HFFc6 (cell line): Measurements from ENCODE around the gene PRELID1. TPM values are rescaled to one million over a fixed set of nuclear protein-coding genes. Genes with fewer than 3 reads are reported as not detected.

Experiments used
- DNase-seq: peaks from one replicate; pipeline ENCODE4 v3.0.0-alpha.2; 2018
- H3K27ac Mint-ChIP-seq: 2 replicates; pipeline ENCODE4 v1.8.0; 2020; ENCODE audit warnings: mild to moderate bottlenecking, mixed read lengths
- H3K27me3 Mint-ChIP-seq: 2 replicates; pipeline ENCODE4 v1.8.0; 2021; ENCODE audit warnings: mild to moderate bottlenecking, moderate library complexity, mixed read lengths; ENCODE audit not compliant: insufficient read depth
- H3K36me3 Mint-ChIP-seq: 2 replicates; pipeline ENCODE4 v1.8.0; 2021; ENCODE audit warnings: low read depth, mixed read lengths
- H3K4me1 Mint-ChIP-seq: 2 replicates; pipeline ENCODE4 v1.8.0; 2020; ENCODE audit warnings: low read depth, mixed read lengths
- H3K4me3 Mint-ChIP-seq: 2 replicates; pipeline ENCODE4 v1.8.0; 2020; ENCODE audit warnings: mild to moderate bottlenecking, moderate library complexity, mixed read lengths
- H3K9me3 Mint-ChIP-seq: 2 replicates; pipeline ENCODE4 v1.8.0; 2020; ENCODE audit warnings: mild to moderate bottlenecking, mixed read lengths
- CTCF ChIP-seq: fragments of 200-600 bp; sonication (generic); IDR thresholded peaks from 2 replicates; pipeline ENCODE4 v1.5.0; 2021; ENCODE audit warnings: antibody characterized with exemption, mild to moderate bottlenecking
- total RNA-seq, 6 experiments: library from RNA; stranded (reverse); fragmentation: NEBNext Ultra II Directional; extraction: Animal tissue kit (Norgen Biotek cat#: 25700); gene quantifications; 2 replicates in 1 of 6; 3 replicates in 5 of 6; pipeline ENCODE4 v1.2.3, GENCODE V29; 2021

The PRELID1 gene
- total RNA-seq, 6 experiments from 2014 or later, result 182 to 225 (median 217) TPM

GRCh38 chr5:177293819-177294581 lies 9.6 kb upstream of the PRELID1 start:
- Mint-ChIP-seq H3K9me3 (no peaks in the 10 kb centered on the region), H3K4me1 (no peaks in the 10 kb centered on the region; the same call in 1 of the 2 replicates), H3K4me3 (no peak overlapping the region), H3K36me3 (peaks cover 7% of the 10 kb centered on the region; the same call in 1 of the 2 replicates), H3K27ac (no peak overlapping the region), H3K27me3 (no peaks in the 10 kb centered on the region; the same call in none of the 2 replicates)
- DNase-seq, result no peak
- TF ChIP-seq CTCF, result no peak

- Mint-ChIP-seq H3K4me3 (no peak overlapping the region), H3K27me3 (no peaks in the 10 kb centered on the region; the same call in none of the 2 replicates), H3K4me1 (peaks cover 2% of the 10 kb centered on the region), H3K9me3 (no peaks in the 10 kb centered on the region), H3K27ac (no peak overlapping the region), H3K36me3 (peaks cover 9% of the 10 kb centered on the region; the same call in 1 of the 2 replicates)
- no peak for DNase-seq
- no peak for TF ChIP-seq CTCF
These were observed 9.0 kb upstream of the PRELID1 start for GRCh38 chr5:177294632-177295031.

- Mint-ChIP-seq H3K27me3 (no peaks in the 10 kb centered on the region; the same call in none of the 2 replicates), H3K4me3 (no peak overlapping the region)
- no peak for DNase-seq
These were observed 7.7 kb upstream of the PRELID1 start for GRCh38 chr5:177295924-177296323.

GRCh38 chr5:177296581-177296980 lies 7.0 kb upstream of the PRELID1 start:
- Mint-ChIP-seq H3K4me1 (peaks cover 21% of the 10 kb centered on the region), H3K9me3 (no peaks in the 10 kb centered on the region), H3K27ac (0 out of 2 replicates have a peak overlapping the region, but pooled peaks have one; percentile 12), H3K36me3 (peaks cover 9% of the 10 kb centered on the region; the same call in 1 of the 2 replicates), H3K4me3 (no peak overlapping the region), H3K27me3 (no peaks in the 10 kb centered on the region; the same call in none of the 2 replicates)
- DNase-seq, result no peak
- TF ChIP-seq CTCF, result no peak

More at GRCh38 chr5:177295924-177296323, 7.7 kb upstream of the PRELID1 start:
- peaks cover 15% of the 10 kb centered on the region for H3K4me1 Mint-ChIP-seq
- no peak for TF ChIP-seq CTCF
- no peaks in the 10 kb centered on the region for H3K9me3 Mint-ChIP-seq
- H3K27ac Mint-ChIP-seq, result no peak overlapping the region
- peaks cover 9% of the 10 kb centered on the region; the same call in 1 of the 2 replicates for H3K36me3 Mint-ChIP-seq

GRCh38 chr5:177297922-177298321 lies 5.7 kb upstream of the PRELID1 start:
- H3K4me1 Mint-ChIP-seq, result peaks cover 33% of the 10 kb centered on the region
- peaks cover 6% of the 10 kb centered on the region for H3K27me3 Mint-ChIP-seq
- no peak for TF ChIP-seq CTCF
- H3K27ac Mint-ChIP-seq, result peak overlapping the region; percentile 24; the same call in 1 of the 2 replicates
- no peaks in the 10 kb centered on the region for H3K9me3 Mint-ChIP-seq
- H3K36me3 Mint-ChIP-seq, result peaks cover 9% of the 10 kb centered on the region; the same call in 1 of the 2 replicates
- H3K4me3 Mint-ChIP-seq, result no peak overlapping the region
- DNase-seq, result no peak
